Stimulated activated CD4-positive, alpha-beta T cell treated with anti-CD3 and anti-CD28 coated beads, Interleukin-12 subunit alpha, Interleukin-12 subunit beta, amount 100 ng/mL, for 24 hours (primary cell): ENCODE results near the gene SLC25A28.
A peak's percentile ranks its signal among the peaks of the same experiment; 100 is the strongest.
"Not testable (repeated sequence)": the region's sequence is repeated elsewhere in the genome, so short reads cannot be mapped to it uniquely, and the experiment has no call there.

Experiments used
- DNase-seq, 2 experiments: peaks; one replicate each; pipeline ENCODE4 v3.0.0-alpha.2; 2020; ENCODE audit warnings: low read depth in 2 of 2

SLC25A28 gene

DNA sequence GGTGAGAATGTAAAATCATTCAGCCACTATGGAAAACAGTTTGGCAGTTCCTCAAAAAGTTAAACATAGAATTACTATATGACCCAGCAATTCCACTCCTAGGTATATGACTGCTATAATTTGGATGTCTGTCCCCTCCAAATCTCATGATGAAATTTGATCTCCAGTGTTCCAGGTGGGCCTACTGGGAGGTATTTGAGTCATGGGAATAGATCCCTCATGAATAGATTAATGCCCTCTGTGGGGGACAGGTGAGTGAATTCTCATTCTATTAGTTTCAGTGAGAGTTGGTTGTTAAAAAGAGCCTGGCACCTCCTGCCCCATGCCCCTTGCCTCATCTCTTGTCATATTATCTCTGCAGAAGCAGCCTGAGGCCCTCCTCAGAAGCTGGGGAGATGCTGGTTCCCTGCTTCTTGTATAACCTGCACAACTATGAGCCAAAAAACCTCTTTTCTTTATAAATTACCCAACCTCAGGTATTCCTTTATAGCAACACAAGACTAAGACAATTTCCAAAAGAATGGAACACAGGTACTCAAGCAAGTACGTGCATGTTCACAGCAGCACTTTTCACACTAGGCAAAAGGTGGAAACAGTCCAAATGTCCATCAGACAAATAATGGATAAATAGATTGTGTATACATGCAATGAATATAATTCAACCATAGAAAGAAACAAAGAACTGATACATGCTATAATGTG is 8.8 kb upstream of the SLC25A28 start:
- DNase-seq = no peak

DNA sequence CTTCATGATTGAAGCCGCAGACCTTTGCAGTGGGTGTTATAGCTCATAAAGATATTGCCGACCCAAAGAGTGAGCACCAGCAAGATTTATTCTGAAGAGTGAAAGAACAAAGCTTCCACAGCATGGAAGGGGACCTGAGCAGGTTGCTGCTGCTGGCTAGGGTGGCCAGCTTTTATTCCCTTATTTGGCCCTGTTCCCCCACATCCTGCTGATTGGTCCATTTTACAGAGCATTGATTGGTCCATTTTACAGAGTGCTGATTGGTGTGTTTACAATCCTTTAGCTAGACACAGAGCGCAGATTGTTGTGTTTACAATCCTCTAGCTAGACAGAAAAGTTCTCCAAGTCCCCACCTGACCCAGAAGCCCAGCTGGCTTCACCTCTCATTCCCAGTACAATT is 4.9 kb upstream of the SLC25A28 start:
- DNase-seq = not testable (repeated sequence)

DNA sequence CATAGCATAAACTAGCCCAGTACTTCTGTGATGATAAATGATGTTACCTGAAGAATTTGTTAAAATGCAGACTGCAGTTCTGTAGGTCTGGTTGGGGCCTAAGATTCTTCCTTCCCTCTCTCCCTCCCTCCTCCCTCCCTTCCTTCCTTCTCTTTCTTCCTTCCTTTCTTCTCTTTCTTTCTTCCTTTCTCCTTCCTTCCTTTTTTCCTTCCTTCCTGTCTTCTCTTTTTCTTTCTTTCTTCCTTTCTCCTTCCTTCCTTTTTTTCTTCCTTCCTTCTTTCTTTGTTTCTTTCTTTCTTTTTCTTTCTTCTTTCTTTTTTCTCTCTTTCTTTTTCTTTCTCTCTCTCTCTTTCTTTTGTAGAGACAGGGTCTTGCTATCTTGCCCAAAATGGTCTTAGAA is 3.7 kb upstream of the SLC25A28 start:
- no peak for DNase-seq

DNA sequence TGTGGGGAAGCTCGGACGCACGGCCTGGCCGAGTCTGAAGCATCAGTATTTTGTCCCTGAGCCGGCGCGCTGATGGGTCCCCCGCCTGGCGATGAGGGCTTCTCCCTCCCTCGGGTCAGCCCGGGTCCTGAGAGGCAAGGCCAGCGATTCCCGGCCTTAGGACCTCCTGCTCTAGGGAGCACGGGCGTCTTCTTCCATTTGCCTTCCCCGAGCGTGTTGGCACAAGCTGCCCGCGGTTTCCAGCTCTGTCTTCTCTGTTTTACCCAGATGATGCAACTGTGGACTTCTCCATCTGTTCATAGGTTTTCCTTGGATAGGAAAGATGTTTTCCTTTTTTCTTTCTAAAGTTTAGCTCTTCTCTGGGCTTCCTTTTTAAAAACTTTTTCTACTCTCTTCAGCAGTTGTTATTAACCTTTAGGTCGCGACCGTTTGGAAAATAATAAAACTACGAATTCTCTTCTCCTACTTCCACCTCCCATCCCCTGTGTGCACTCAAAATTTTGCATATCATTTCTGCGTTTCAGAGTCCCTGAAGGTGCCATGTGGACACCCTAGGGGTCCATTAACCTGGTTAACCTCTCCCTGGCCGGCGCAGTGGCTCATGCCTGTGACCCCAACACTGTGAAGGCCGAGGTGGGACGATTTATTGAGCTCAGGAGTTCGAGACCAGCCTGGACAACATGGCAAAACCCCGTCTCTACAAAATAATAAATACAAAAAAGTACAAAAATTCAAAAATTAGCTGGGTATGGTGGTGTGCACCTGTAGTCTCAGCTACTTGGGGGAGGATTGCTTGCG is 1.4 kb upstream of the SLC25A28 start:
- DNase-seq = no peak

DNA sequence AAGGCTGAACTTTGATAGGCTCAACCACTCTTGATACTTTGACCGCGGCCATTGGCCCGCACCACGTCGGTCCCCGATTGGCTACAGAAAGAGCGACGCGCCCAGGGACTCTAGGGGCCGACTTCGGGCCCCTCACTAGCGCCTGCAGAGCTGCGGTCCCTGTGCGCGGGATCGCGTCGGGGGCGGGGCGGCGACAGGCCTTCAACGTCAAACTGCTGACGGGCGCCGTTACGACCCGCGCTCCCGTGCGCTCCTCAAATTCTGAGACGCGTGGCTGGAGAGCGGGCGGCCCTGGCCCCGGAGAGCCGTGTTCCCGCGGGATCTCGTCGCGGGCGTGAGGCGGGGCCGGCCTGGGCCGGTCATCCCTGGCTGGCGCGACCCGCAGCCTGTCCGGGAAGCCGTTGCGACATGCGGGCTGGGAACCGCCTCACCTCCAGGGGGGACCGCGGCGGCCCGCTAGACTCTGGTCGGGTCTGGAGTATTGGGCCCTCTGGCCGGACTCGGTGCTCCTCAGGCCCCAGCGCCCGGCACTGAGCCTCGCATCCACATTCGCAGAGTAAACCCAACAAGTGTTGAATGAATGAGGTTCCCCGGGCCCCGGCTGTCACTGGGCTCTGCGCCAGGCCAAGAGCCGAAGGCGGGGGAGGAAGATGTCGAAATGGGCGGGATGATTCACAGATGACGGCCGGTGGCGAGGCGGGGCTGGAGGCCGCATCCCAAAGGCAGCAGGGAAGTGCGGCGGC is 643 bp upstream of the SLC25A28 start:
- DNase-seq = peak; percentile 80 to 83

DNA sequence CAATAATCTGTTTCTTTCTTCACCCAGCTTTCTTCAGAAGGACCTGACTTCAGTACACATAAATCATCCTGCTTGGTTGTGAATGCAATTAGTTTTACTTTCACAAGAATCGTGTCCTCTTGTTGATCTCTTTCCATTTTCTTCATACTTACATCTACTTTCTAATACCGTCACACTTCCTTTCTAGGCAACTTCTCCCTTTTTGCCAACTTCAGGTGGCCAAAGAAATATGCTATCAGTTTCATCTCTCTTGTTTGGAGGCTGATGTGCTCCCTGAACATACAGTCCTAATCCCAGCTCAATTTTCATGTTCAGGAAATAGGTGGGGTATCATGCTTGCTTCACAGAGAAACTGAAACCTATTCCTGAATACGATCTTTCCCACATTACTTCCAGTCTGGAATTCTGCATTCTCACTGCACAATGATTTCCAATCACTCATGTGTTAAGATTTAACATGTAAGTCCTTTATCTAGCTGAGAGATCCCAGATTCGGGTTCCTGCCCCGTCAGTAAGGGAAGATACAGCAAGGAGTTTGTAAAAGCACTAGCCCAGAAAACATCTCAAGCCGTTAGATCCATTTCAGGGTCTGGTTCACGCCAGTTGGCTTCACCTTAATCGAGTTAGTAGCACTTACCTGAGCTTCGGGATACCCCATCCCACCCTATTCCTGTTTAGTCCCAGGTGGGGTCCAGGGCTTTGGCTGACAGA is 994 bp downstream of the SLC25A28 start:
- DNase-seq = no peak

DNA sequence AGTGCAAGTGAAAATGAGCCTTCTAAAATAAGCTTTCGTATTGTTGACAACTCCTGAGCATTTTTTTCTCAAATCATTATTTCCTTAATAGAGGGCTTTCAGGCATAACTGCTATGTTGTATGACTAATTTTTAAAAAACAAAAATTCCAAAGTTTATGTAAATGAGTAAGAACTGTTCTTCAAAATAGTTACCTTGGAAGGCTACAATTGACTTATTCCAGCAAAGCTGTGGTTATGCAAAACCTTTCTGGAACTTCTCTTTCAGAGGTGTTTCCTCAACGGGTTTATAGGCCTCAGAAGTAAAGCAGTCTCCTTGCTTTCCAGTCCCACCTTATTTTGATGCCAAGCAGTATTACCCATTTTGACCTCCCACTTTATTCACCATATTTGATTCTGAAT is 2.5 kb downstream of the SLC25A28 start:
- no peak for DNase-seq

DNA sequence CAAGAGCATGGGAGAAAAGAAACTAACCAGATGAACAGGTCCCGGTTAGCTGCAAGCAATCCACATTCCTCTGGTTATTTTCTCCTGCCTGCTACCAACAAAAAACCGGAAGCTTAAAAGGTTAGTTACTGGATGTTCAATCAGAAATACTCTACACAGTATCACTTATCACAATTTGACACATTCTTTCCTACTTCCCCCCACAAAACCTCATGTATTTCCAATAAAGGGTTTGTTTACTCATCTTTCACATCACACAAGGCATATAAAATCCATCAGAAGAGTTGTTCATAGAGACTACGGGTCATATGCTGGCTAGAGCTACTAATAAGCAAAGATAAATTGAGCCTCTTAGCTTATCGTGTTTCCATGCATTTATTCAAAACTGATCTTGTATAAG is 4.8 kb downstream of the SLC25A28 start:
- DNase-seq = no peak

DNA sequence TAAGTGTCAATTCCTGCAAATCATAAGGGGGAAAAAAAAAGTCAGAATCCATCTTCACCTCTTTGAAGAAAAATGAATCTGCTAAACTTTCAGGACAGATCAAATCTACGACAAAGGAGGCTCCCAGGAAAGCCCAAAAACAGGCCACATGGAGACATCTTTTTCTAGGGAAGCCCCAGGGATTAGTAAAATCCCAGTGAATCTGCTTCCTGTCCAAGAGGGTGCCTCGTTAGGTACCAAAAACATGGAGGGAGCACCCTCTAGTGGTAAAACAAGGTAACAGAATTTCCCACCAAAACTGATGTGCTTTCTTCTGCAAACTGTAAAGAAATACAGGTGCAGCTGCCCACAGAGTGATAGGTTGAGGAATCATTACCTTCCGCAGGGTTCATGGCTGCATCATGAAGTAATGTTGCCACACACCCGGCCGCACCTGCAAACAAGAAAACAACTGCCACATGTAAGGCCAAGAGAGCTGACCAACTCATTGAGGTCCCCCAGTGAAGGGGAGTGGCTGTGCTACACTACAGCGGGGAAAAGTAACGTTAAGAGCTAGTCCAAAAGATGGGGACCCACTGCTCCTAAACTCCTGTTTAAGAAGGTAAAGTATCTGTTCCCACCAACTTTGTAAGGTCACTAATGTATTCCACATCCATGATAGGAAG is 7.9 kb downstream of the SLC25A28 start:
- no peak for DNase-seq

DNA sequence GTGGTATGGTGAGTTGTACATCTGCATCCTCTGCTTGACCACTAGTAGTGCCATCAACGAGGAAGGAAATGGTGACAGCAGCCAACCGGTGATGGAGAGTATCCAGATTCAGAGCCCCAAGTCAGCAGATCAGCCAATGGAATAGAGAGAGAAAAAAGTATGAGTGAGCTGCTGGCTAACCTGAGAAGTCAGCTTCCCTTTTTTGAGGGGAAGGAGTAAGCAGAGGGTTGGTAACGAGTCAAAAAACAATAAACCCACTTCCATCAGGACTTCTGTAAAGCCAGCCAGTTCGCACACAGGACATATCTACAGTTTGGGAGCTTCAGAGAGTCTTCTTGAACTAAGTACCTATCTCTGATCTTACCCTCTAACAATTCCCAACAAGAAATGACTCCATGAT is 8.9 kb downstream of the SLC25A28 start:
- no peak for DNase-seq

DNA sequence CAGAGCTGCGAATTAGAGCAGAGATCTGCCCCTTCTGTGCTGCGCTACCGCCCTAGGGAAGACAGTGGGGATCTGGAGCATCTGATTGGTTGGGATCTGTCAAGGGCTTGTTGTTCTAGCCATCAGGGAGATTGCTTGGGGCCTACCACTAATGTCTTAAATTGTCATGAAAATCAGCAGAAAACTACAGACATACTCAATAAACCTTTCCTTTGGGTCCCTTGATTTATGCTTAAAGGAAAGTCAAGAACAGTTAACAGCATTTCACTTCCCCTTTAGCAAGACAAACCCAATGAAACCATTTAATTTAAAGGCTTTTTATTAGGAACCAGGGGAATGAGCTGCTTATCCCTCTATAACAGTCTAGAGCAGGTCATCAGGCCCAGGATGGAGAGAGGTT is 10.0 kb downstream of the SLC25A28 start:
- DNase-seq = no peak

DNA sequence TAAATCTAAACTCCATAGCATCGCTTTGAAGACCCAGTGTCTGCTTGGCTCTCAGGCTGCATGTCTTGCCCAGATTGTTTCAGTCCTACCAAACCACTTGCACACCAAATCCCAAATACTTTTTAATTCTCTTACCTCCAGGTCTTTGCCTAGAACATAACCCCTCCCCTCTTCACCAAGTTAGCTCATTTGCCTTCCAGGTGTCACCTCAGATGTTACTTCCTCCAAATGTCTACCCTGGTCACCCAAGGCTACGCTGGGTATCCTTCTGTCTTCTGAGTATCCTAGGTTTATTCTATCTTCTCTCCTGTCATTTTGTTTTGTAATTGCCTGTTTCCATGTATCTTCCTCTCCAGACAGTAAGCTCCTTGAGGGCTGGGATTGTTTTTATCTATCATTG is 11.1 kb downstream of the SLC25A28 start:
- no peak for DNase-seq

DNA sequence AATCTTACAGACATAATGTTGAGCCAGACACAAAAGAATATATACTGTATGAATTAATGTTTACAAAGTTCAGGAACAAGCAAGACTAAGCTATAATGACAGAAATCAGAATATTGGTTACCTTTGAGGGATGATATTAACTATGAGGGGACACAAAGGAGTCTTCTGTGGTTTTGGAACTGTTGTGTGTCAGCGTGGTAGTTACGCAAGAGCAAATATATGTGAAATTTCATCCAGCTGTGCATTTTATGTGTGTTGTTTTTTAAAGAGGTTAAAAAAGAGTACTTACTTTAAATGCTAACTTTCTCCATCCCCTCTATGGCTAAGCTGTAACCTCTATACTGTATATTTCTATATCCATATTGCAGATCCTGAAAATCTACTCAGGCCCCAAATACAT is 14.9 kb downstream of the SLC25A28 start:
- DNase-seq = no peak

DNA sequence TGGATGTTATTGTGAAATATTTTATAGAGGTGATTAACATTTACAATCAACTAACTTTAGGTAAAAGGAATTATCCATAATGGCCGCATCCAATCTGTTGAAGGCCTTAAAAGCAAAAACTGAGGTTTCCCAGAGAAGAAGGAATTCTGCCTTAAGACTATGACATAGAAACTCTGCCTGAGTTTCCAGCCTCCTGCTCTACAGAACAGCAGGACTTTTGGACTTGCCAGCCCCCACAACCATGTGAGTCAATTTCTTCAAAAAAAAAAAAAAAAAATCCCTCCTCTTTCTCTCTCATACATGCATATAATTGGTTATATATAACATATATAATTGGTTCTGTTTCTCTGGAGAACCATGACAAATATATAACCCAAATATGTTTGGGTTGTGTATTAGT is 15.4 kb downstream of the SLC25A28 start:
- no peak for DNase-seq

DNA sequence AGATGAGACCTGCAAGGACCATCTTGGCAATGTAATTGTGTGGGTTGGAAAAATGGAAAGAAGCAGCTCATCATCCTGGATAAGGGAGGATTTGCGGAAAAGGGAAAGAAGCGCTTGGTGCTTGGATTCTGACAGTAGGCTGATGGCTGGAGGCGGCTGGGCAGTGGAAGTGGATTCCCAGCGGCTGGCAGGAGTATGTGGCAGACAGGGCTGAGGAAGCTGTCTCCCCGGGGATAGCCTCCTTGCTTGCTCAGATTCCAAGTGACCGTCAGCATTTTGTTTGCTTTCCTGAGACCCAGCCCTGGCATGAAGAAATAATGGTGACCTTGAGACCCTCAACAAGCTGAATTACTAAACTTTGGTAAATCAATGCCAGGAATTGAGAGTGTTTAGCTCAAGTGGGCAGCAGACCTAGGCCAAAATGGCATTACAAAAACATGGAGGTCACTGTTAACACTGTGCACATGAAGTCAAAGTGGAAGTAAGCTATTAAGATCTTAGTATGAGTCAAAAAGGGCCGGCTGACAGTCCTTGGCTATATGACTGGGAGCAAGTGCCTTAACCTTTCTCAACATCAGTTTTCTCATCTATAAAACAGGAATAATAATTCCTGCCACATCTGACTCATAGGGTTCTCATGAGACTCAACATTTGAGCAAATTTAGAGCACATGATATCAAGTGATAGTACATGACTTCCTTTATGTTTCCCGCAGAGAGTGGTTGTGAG is 21.3 kb downstream of the SLC25A28 start:
- no peak for DNase-seq

DNA sequence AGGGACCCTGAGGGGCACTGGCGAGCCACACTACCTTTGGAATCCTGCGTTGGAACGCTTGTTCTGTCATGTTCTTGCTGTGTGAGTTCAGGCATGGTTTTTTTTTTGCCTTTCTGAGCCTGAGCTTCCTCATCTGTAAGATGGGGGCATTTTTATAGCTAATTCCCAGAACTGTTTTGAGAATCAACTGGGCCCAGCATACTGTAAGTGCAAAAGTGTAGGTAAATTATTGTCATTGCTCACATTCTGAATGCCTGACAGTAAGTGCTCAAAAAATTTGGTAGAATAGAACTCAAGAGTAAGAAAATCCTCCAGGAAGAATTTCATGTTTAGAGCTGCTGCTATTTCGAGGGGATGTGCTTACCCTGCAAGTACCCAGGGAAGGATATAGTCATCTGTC is 22.2 kb downstream of the SLC25A28 start:
- no peak for DNase-seq

DNA sequence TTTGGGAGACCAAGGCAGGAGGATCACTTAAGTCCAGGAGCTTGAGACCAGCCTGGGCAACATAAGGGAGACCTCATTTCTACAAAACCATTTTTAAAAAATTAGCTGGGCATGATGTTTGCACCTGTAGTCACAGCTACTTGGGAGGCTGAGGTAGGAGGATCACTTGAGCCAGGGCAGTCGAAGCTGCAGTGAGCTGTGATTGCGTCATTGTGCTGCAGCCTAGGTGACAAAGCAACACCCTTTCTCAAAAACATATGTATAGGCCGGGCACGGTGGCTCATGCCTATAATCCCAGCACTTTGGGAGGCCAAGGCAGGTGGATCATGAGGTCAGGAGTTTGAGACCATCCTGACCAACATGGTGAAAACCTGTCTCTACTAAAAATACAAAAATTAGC is 23.5 kb downstream of the SLC25A28 start:
- DNase-seq = not testable (repeated sequence)

DNA sequence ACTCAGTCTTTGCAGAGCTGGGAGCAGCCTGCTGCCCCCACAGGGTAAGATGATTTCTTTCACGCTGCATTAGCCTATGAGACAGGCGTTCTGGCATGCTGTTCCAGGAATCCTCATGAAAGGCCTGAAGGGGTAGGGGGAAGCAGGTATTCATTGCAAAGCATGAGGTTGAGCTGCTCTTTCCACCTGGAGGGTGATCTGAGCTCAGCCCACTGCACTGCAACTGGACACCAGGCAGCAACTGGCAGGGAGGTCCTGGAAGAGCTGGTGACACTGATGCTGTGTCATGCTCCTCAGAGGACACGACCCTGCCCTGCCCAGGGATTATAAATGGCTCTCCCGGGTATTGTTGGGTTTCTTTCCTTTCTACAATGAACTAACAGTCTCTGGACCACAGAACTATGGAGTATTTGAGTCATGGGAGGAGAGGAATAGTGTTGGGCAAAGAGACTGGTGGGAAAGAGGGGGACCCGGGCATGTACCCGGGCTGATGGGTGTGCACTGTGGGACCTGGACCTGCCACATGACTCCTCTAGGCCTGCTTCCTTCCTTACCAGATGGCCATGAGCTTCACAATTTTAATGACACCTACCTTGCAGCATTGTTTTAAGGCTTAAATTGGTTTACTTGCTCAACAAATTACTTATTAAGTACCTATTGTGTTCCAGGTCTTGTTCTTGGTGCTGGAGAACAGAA is 24.3 kb downstream of the SLC25A28 start:
- no peak for DNase-seq

DNA sequence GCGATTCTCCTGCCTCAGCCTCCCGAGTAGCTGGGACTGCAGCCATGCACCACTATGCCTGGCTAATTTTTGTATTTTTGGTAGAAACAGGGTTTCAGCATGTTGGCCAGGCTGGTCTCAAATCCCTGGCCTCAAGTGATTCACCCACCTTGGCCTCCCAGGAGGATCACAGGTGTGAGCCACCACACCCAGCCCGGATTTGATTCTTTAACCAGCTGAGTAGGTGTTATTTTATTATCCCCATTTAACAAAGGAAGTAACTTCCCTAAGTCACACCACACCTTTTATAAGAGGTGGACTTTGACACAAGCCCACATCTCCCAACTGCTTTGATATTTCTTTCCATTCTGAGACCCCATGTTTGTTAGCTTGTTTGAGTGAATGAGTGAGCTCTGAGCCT is 25.0 kb downstream of the SLC25A28 start:
- DNase-seq = no peak

DNA sequence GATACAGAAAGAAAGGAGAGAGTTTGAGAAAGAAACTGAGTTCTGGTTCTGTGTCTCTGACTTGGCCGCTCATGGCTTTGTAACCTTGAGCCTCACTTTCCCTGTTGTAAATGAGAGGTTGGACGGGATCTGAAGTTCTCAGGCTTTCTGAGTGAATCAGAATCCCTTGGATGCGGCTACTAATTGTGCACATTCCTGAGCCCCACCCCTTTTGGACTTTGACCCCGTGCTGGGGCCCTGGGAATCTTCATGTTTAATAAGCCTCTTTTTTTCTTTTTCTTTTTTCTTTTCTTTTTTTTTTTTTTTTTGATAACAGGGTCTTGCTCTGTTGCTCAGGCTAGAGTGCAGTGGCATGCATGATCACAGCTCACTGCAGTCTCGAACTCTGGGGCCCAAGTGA is 26.9 kb downstream of the SLC25A28 start:
- no peak for DNase-seq
